Inferior parietal cortex (tissue), 1 donor: ENCODE measurements around the gene LIME1.

ENCODE experiments used
- DNase-seq: peaks from one replicate; pipeline ENCODE4 v3.0.0-alpha.2; 2016; ENCODE audit errors: extremely low spot score

The LIME1 gene

GRCh38 chr20:63696628-63697356, 39.7 kb upstream of the LIME1 start, which contains the start of gene TNFRSF6B:
TNFRSF6B (plus strand) TSS chr20:63696652; CDS start chr20:63696768, 116 bp downstream.
- no peak for DNase-seq

- no peak for DNase-seq
These were observed 39.1 kb upstream of the LIME1 start for GRCh38 chr20:63697357-63697867.

GRCh38 chr20:63697868-63698545, 38.5 kb upstream of the LIME1 start:
- DNase-seq, result no peak

GRCh38 chr20:63698739-63699465, 37.6 kb upstream of the LIME1 start:
- no peak for DNase-seq

- no peak for DNase-seq
These were observed 36.8 kb upstream of the LIME1 start for GRCh38 chr20:63699466-63700198.

- no peak for DNase-seq
These were observed 36.0 kb upstream of the LIME1 start for GRCh38 chr20:63700199-63701050.

- DNase-seq, result no peak
These were observed 35.5 kb upstream of the LIME1 start for GRCh38 chr20:63701051-63701328.

- no peak for DNase-seq
These were observed 35.0 kb upstream of the LIME1 start for GRCh38 chr20:63701329-63702035.

GRCh38 chr20:63702036-63702665, 34.3 kb upstream of the LIME1 start:
- DNase-seq, result no peak

- no peak for DNase-seq
These were observed 33.6 kb upstream of the LIME1 start for GRCh38 chr20:63702751-63703470.

GRCh38 chr20:63703471-63703975, 32.9 kb upstream of the LIME1 start:
- DNase-seq, result no peak

- no peak for DNase-seq
These were observed 32.3 kb upstream of the LIME1 start for GRCh38 chr20:63703976-63704748.

- no peak for DNase-seq
These were observed 31.7 kb upstream of the LIME1 start for GRCh38 chr20:63704749-63705117.

- no peak for DNase-seq
These were observed 31.0 kb upstream of the LIME1 start for GRCh38 chr20:63705232-63706026.

GRCh38 chr20:63706027-63706695, 30.3 kb upstream of the LIME1 start:
- DNase-seq, result no peak

GRCh38 chr20:63706852-63707557, 29.5 kb upstream of the LIME1 start:
- no peak for DNase-seq
